ENCODE measurements around the gene CD28. TPM values are rescaled to one million over a fixed set of nuclear protein-coding genes. Genes with fewer than 3 reads are reported as not detected.

CD28 gene
- total RNA-seq, 4 donors from 2014 or later, result 0.22 to 13.8 (median 0.60) TPM

DNA sequence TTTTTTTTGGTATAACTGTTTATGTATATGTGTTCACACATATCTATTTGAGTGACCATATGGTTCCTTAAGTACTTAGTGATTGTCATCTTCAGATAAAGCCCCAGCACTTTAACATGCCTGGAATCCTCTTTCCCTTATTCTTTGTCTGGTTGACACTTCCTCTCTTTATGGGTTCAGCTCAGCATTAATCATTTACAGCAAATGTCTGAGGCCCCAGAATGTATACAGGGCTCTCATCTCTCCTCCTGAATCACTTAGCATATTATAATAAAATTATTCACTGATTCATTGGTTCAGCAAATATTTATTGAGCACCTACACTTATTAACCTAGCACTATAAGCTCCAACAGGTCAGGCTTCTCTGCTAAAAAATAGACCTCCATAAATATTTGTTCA lies 43.5 kb upstream of the CD28 start:
- H3K9me3 ChIP-seq, result no peaks in the 10 kb centered on the region
- no peaks in the 10 kb centered on the region for H3K36me3 ChIP-seq

DNA sequence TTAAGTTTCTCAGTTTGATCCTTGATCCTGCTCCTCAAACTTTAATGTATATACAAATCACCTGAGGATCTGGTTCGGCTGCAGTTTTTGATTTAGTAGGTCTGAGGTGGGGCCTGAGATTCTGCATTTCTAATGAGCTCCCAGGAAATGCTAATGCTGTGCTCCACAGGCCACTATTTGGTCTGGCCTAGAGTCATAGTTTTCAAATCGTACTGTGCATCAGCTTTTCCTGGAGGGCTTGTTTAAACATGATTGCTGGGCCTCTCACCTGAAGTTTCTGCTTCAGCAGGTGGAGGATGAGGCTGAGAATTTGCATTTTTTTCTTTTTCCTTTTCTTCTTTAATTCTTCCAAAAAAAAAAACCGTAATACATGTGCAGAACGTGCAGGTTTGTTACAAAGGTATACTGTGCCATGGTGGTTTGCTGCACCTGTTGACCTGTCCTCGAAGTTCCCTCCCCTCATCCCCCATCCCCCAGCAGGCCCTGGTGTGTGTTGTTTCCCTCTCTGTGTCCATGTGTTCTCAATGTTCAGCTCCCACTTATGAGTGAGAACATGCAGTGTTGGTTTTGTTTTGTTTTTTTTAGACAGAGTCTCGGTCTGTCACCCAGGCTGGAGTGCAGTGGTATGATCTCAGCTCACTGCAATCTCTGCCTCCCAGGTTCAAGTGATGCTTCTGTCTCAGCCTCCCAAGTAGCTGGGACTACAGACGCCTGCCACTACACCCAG lies 42.2 kb upstream of the CD28 start:
- WGBS, 2 donors, result 74 to 83% methylated on average over 7 of the region's 7 CpGs
- H3K4me1 ChIP-seq, result no peaks in the 10 kb centered on the region
- H3K4me3 ChIP-seq, result no peak overlapping the region
- H3K9me3 ChIP-seq, result no peaks in the 10 kb centered on the region
- TF ChIP-seq, protein P1, sequence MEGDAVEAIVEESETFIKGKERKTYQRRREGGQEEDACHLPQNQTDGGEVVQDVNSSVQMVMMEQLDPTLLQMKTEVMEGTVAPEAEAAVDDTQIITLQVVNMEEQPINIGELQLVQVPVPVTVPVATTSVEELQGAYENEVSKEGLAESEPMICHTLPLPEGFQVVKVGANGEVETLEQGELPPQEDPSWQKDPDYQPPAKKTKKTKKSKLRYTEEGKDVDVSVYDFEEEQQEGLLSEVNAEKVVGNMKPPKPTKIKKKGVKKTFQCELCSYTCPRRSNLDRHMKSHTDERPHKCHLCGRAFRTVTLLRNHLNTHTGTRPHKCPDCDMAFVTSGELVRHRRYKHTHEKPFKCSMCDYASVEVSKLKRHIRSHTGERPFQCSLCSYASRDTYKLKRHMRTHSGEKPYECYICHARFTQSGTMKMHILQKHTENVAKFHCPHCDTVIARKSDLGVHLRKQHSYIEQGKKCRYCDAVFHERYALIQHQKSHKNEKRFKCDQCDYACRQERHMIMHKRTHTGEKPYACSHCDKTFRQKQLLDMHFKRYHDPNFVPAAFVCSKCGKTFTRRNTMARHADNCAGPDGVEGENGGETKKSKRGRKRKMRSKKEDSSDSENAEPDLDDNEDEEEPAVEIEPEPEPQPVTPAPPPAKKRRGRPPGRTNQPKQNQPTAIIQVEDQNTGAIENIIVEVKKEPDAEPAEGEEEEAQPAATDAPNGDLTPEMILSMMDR (IDR thresholded peaks at IDR 0.05), result no peak
- TF ChIP-seq POLR2A (IDR thresholded peaks at IDR 0.05) (no peak), EP300 (IDR thresholded peaks at IDR 0.05) (no peak)
- DNase-seq (ENCODE audit: low spot score in 2 of 2), result no peak
- H3K36me3 ChIP-seq, result no peaks in the 10 kb centered on the region
- no peak overlapping the region for H3K27ac ChIP-seq
- no peaks in the 10 kb centered on the region for H3K27me3 ChIP-seq

More for the DNA sequence above, 43.5 kb upstream of the CD28 start:
- H3K27ac ChIP-seq, result no peak overlapping the region
- no peak for DNase-seq (ENCODE audit: low spot score in 2 of 2)
- no peak overlapping the region for H3K4me3 ChIP-seq
- TF ChIP-seq EP300 (IDR thresholded peaks at IDR 0.05) (no peak), POLR2A (IDR thresholded peaks at IDR 0.05) (no peak)
- TF ChIP-seq, protein P1 (IDR thresholded peaks at IDR 0.05), result no peak
- H3K4me1 ChIP-seq, result no peaks in the 10 kb centered on the region
- H3K27me3 ChIP-seq, result no peaks in the 10 kb centered on the region

DNA sequence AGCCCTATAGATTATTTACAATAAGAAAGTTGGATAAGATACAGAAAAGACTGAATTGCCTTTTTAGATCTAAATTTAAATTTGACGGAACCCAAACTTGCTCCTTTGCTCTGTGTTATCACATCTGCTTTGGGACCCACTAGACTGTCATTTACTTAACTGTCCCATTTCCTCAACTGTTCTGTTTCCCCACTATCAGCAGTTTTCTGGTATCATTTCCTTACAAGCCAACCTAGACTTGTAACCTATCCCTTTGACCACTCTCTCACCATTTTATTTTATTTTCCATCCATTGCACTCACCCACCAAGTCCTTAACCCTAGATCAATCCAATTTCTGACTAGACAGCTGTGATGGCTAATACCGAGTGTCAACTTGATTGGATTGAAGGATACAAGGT lies 38.6 kb upstream of the CD28 start:
- Histone ChIP-seq H3K4me3 (no peak overlapping the region), H3K27ac (no peak overlapping the region), H3K36me3 (no peaks in the 10 kb centered on the region), H3K27me3 (no peaks in the 10 kb centered on the region), H3K4me1 (no peaks in the 10 kb centered on the region), H3K9me3 (no peaks in the 10 kb centered on the region)
- TF ChIP-seq, protein P1 (IDR thresholded peaks at IDR 0.05), result no peak
- 93 to 94% methylated on average over 2 of the region's 2 CpGs for WGBS, 2 donors
- no peak for DNase-seq (ENCODE audit: low spot score in 2 of 2)

DNA sequence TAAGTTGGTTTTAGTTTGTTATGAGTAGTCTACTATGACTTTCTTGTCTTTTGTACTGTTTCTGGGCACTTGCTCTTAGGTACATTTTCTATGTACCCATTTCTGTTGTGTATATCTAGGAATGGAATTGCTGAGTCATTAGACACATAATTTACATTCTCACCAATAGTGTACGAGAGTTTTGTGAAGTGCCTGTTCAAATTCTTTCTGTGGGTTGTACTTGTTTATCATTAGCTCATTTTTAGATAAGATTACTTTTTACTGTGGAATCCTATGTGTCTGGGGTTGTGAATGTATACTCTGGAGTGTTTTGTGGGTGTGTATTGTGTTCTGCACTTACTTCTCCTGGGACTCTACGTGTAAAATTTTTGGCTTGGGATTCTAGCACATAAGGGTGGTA lies 36.6 kb upstream of the CD28 start:
- TF ChIP-seq EP300 (IDR thresholded peaks at IDR 0.05), result no peak
- no peak for TF ChIP-seq POLR2A (IDR thresholded peaks at IDR 0.05)
- TF ChIP-seq, protein P1 (IDR thresholded peaks at IDR 0.05), result no peak
- Histone ChIP-seq H3K4me1 (peaks cover 0 to 11% (median 0%) of the 10 kb centered on the region in 4 donors), H3K27ac (no peak overlapping the region), H3K4me3 (no peak overlapping the region), H3K36me3 (no peaks in the 10 kb centered on the region), H3K27me3 (no peaks in the 10 kb centered on the region), H3K9me3 (no peaks in the 10 kb centered on the region)
- DNase-seq (ENCODE audit: low spot score in 2 of 2), result no peak
- 55 to 64% methylated on average over 2 of the region's 2 CpGs for WGBS, 2 donors

DNA sequence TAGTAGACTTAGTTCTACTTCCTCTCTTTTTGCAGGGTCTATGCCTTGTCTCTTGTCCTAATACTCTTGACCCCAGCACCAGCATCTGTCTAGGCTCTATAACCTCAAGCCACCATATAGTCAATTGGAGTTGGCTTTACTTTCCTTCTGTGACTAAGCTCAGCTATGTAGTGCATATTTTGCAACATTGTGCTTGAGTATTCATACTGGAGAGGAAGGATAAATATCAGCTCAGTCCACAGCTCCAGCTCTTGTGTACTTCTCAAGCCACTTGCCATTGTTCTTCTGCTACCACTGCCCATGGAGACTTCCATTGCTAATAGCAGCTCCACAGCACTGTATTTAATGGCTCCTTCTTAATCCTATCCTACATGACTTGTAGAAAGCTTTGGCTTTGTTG lies 35.5 kb upstream of the CD28 start:
- H3K4me1 ChIP-seq, result peaks cover 0 to 22% (median 0%) of the 10 kb centered on the region in 4 donors
- DNase-seq (ENCODE audit: low spot score in 2 of 2), result no peak
- H3K9me3 ChIP-seq, result no peaks in the 10 kb centered on the region
- no peaks in the 10 kb centered on the region for H3K36me3 ChIP-seq
- H3K27ac ChIP-seq, result no peak overlapping the region
- no peaks in the 10 kb centered on the region for H3K27me3 ChIP-seq
- no peak overlapping the region for H3K4me3 ChIP-seq
- TF ChIP-seq, protein P1 (IDR thresholded peaks at IDR 0.05), result no peak
- TF ChIP-seq EP300 (IDR thresholded peaks at IDR 0.05) (no peak), POLR2A (IDR thresholded peaks at IDR 0.05) (no peak)
